Fibroblast of lung (primary cell): ENCODE measurements around the gene CCL11. TPM values are rescaled to one million over a fixed set of nuclear protein-coding genes. Genes with fewer than 3 reads are reported as not detected.

ENCODE experiments used
- DNase-seq, 2 donors: peaks; one replicate each; pipeline versions ENCODE4 v3.0.0 to v3.0.0-alpha.2; 2010; ENCODE audit warnings: low read depth in 2 of 2
- H2AFZ ChIP-seq: 2 replicates; pipeline ENCODE4 v1.5.1; 2012; ENCODE audit warnings: low read length, control low read depth, inconsistent platforms
- H3K27ac ChIP-seq: 2 replicates; pipeline ENCODE4 v1.5.1; 2011; ENCODE audit warnings: low read length, control low read depth; ENCODE audit not compliant: insufficient read depth
- H3K27me3 ChIP-seq: 2 replicates; pipeline ENCODE4 v1.5.1; 2011; ENCODE audit warnings: mild to moderate bottlenecking, low read length; ENCODE audit not compliant: control insufficient read depth, insufficient read depth
- H3K36me3 ChIP-seq: 2 replicates; pipeline ENCODE4 v1.5.1; 2011; ENCODE audit warnings: low read length; ENCODE audit not compliant: control insufficient read depth, insufficient read depth
- H3K4me1 ChIP-seq: 2 replicates; pipeline ENCODE4 v1.5.1; 2011; ENCODE audit warnings: low read length; ENCODE audit not compliant: control insufficient read depth, insufficient read depth; ENCODE audit errors: extremely low read depth
- H3K4me2 ChIP-seq: 2 replicates; pipeline ENCODE4 v1.5.1; 2011; ENCODE audit warnings: low read length, control low read depth; ENCODE audit not compliant: insufficient read depth; ENCODE audit errors: extremely low read depth
- H3K4me3 ChIP-seq, 4 experiments: fragments of 200-600 bp in 1 of 4; sonication (generic) in 1 of 4; replicated peaks in 1 of 4; 2 replicates each; pipeline ENCODE4 v1.5.1; 2011 to 2016; ENCODE audit warnings: low read length in 4 of 4, low read depth in 3 of 4, mild to moderate bottlenecking in 3 of 4, control low read depth in 2 of 4, inconsistent platforms in 1 of 4, mixed read lengths in 1 of 4; ENCODE audit not compliant: insufficient read depth in 1 of 4; ENCODE audit errors: control extremely low read depth in 1 of 4
- H3K79me2 ChIP-seq: 2 replicates; pipeline ENCODE4 v1.5.1; 2012; ENCODE audit warnings: mild to moderate bottlenecking, low read length, inconsistent platforms; ENCODE audit not compliant: control insufficient read depth, insufficient read depth
- H3K9ac ChIP-seq: 2 replicates; pipeline ENCODE4 v1.5.1; 2011; ENCODE audit warnings: mild to moderate bottlenecking, low read length, control low read depth; ENCODE audit not compliant: insufficient read depth
- H3K9me3 ChIP-seq: 2 replicates; pipeline ENCODE4 v1.5.1; 2012; ENCODE audit warnings: low read depth, low read length; ENCODE audit not compliant: control insufficient read depth, insufficient read depth
- H4K20me1 ChIP-seq: 2 replicates; pipeline ENCODE4 v1.5.1; 2011; ENCODE audit warnings: low read length; ENCODE audit not compliant: control insufficient read depth, insufficient read depth; ENCODE audit errors: extremely low read depth
- CTCF ChIP-seq, 2 donors: IDR thresholded peaks in 1 of 2; conservative IDR thresholded peaks in 1 of 2; 1 replicate in 1 of 2; 2 replicates in 1 of 2; pipeline ENCODE4 v1.5.1; 2011 to 2012; ENCODE audit warnings: low read length in 2 of 2, control low read depth in 1 of 2, inconsistent platforms in 1 of 2, low read depth in 1 of 2, mild to moderate bottlenecking in 1 of 2
- EZH2 ChIP-seq: IDR thresholded peaks from 2 replicates; pipeline ENCODE4 v1.5.1; 2012; ENCODE audit warnings: low read length, control low read depth, mild to moderate bottlenecking; ENCODE audit errors: missing control alignments
- polyA minus RNA-seq: library from RNA; depleted of rRNA, polyadenylated mRNA; stranded (reverse); fragments of >200 nt; gene quantifications from 2 replicates; pipeline ENCODE4 v1.2.3, GENCODE V29; 2011; ENCODE audit warnings: low replicate concordance
- polyA plus RNA-seq, 2 donors: library from polyadenylated mRNA; depleted of rRNA in 1 of 2; stranded (reverse) in 1 of 2; unstranded in 1 of 2; fragments of >200 nt; gene quantifications; 2 replicates each; pipeline ENCODE4 v1.2.1, GENCODE V29; 2011 to 2012; ENCODE audit warnings: missing spikeins in 1 of 2
- total RNA-seq: library from RNA; depleted of rRNA; stranded (reverse); fragments of >200 nt; gene quantifications from 2 replicates; pipeline ENCODE4 v1.2.1, GENCODE V29; 2014

CCL11 gene
- total RNA-seq: not detected in 2 replicates
- polyA plus RNA-seq: 0.91 TPM in 1 of 2 replicates, not detected in the other
- polyA plus RNA-seq (2012): 1.7 TPM in 1 of 2 replicates, not detected in the other
- not detected in 2 replicates for polyA minus RNA-seq

GRCh38 chr17:34285286-34285792 is at the start of gene CCL11:
TSS of gene CCL11 (plus strand) at chr17:34285742. CDS start at chr17:34285809, 67 bp downstream.
- Histone ChIP-seq H3K9me3 (no peaks in the 10 kb centered on the region), H2AFZ (no peak within 1 kb of the TSS), H3K9ac (no peak within 1 kb of the TSS), H3K27ac (no peak within 1 kb of the TSS), H3K36me3 (no peaks in the 10 kb centered on the region), H3K4me2 (no peak within 1 kb of the TSS), H4K20me1 (no peaks in the 10 kb centered on the region), H3K4me1 (peaks cover 3% of the 10 kb centered on the region), H3K4me3 (no peak within 1 kb of the TSS), H3K27me3 (peaks cover 2% of the 10 kb centered on the region), H3K79me2 (no peaks in the 10 kb centered on the region)
- TF ChIP-seq EZH2 (no peak), CTCF (conservative IDR thresholded peaks at IDR 0.05 in 1 of 2, IDR thresholded peaks at IDR 0.05 in 1 of 2; ENCODE audit: low read depth in 1 of 2, low read length in 2 of 2) (no peak)
- no peak for DNase-seq

- no peaks in the 10 kb centered on the region for H3K4me1 ChIP-seq
- H3K4me2 ChIP-seq: no peak overlapping the region
- H3K4me3 ChIP-seq: no peak overlapping the region
- H3K9me3 ChIP-seq: no peaks in the 10 kb centered on the region
- H3K27me3 ChIP-seq: no peaks in the 10 kb centered on the region
- H4K20me1 ChIP-seq: no peaks in the 10 kb centered on the region
- H2AFZ ChIP-seq: no peak overlapping the region
- no peak overlapping the region for H3K9ac ChIP-seq
- H3K79me2 ChIP-seq: no peaks in the 10 kb centered on the region
- H3K36me3 ChIP-seq: no peaks in the 10 kb centered on the region
- no peak overlapping the region for H3K27ac ChIP-seq
- no peak for TF ChIP-seq CTCF (conservative IDR thresholded peaks at IDR 0.05 in 1 of 2, IDR thresholded peaks at IDR 0.05 in 1 of 2; ENCODE audit: low read depth in 1 of 2, low read length in 2 of 2)
- no peak for TF ChIP-seq EZH2
- DNase-seq: no peak
Observed at GRCh38 chr17:34236281-34236892, 49.2 kb upstream of the CCL11 start.

- TF ChIP-seq EZH2: no peak
- no peak for TF ChIP-seq CTCF (conservative IDR thresholded peaks at IDR 0.05 in 1 of 2, IDR thresholded peaks at IDR 0.05 in 1 of 2; ENCODE audit: low read depth in 1 of 2, low read length in 2 of 2)
- no peaks in the 10 kb centered on the region for H3K4me1 ChIP-seq
Observed at GRCh38 chr17:34237458-34237857, 48.1 kb upstream of the CCL11 start.

More at GRCh38 chr17:34237458-34237857, 48.1 kb upstream of the CCL11 start:
- no peak overlapping the region for H3K27ac ChIP-seq
- no peaks in the 10 kb centered on the region for H3K27me3 ChIP-seq
- H4K20me1 ChIP-seq: no peaks in the 10 kb centered on the region
- no peaks in the 10 kb centered on the region for H3K9me3 ChIP-seq
- no peak for DNase-seq
- no peak overlapping the region for H3K4me2 ChIP-seq
- H3K36me3 ChIP-seq: no peaks in the 10 kb centered on the region
- no peak overlapping the region for H3K9ac ChIP-seq
- no peaks in the 10 kb centered on the region for H3K79me2 ChIP-seq
- H3K4me3 ChIP-seq: no peak overlapping the region
- H2AFZ ChIP-seq: no peak overlapping the region
